Uterus (tissue), 4 donors: Measurements from ENCODE around the gene GADD45G. TPM values are rescaled to one million over a fixed set of nuclear protein-coding genes. Genes with fewer than 3 reads are reported as not detected.
A peak's percentile ranks its signal among the peaks of the same experiment; 100 is the strongest.

ENCODE experiments used
- DNase-seq, 2 donors: peaks; one replicate each; pipeline ENCODE4 v3.0.0-alpha.2; 2019 to 2020
- H3K27ac ChIP-seq, 2 donors: fragments of 200-600 bp; sonication (generic); 1 replicate in 1 of 2; 2 replicates in 1 of 2; pipeline ENCODE4 v1.5.1; 2016 to 2018
- H3K27me3 ChIP-seq, 2 donors: fragments of 200-600 bp; sonication (generic); one replicate each; pipeline ENCODE4 v1.5.1; 2018 to 2019; ENCODE audit warnings: control low read depth in 1 of 2
- H3K36me3 ChIP-seq, 2 donors: fragments of 200-600 bp; sonication (generic); one replicate each; pipeline ENCODE4 v1.5.1; 2019; ENCODE audit warnings: control low read depth in 1 of 2
- H3K4me1 ChIP-seq, 2 donors: fragments of 200-600 bp; sonication (generic); one replicate each; pipeline ENCODE4 v1.5.1; 2018 to 2019; ENCODE audit warnings: control low read depth in 1 of 2
- H3K4me3 ChIP-seq, 2 donors: fragments of 200-600 bp; sonication (generic); 1 replicate in 1 of 2; 2 replicates in 1 of 2; pipeline ENCODE4 v1.5.1; 2018 to 2019; ENCODE audit warnings: mild to moderate bottlenecking in 1 of 2
- H3K9me3 ChIP-seq, 2 donors: fragments of 200-600 bp; sonication (generic); one replicate each; pipeline ENCODE4 v1.5.1; 2019; ENCODE audit warnings: control low read depth in 1 of 2
- POLR2A ChIP-seq, 2 donors: fragments of 450-650 bp; IDR thresholded peaks; one replicate each; pipeline ENCODE4 v1.6.1; 2016; ENCODE audit warnings: antibody characterized with exemption in 2 of 2, mild to moderate bottlenecking in 1 of 2, moderate library complexity in 1 of 2
- intact Hi-C: fragments of 100-400 bp; cut with DNase I; formaldehyde crosslinking; loops from one replicate; pipeline ENCODE4 v1.15.1; 2023; ENCODE audit warnings: low total_unique reads
- total RNA-seq, 4 donors: library from RNA; depleted of rRNA in 3 of 4; stranded (reverse); fragments of >200 nt in 3 of 4; gene quantifications; one replicate each; pipeline versions ENCODE4 v1.1.0 to v1.2.4, GENCODE V29; 2014 to 2023
- TF ChIP-seq, protein P1 (sequence below), 4 experiments: fragments of 200-600 bp in 2 of 4; fragments of 450-650 bp in 2 of 4; sonication (generic) in 2 of 4; IDR thresholded peaks; one replicate each; pipeline ENCODE4 v1.5.1; 2016 to 2019; ENCODE audit warnings: antibody characterized with exemption in 4 of 4, mild to moderate bottlenecking in 2 of 4, moderate library complexity in 1 of 4
- donor health status: DM: yes; HTN: yes; CAD: no.

GADD45G gene
- total RNA-seq, 4 donors from 2014 or later = 0.88 to 91.2 (median 15.3) TPM

- H3K27me3 ChIP-seq = no peaks in the 10 kb centered on the region
- TF ChIP-seq, protein P1, sequence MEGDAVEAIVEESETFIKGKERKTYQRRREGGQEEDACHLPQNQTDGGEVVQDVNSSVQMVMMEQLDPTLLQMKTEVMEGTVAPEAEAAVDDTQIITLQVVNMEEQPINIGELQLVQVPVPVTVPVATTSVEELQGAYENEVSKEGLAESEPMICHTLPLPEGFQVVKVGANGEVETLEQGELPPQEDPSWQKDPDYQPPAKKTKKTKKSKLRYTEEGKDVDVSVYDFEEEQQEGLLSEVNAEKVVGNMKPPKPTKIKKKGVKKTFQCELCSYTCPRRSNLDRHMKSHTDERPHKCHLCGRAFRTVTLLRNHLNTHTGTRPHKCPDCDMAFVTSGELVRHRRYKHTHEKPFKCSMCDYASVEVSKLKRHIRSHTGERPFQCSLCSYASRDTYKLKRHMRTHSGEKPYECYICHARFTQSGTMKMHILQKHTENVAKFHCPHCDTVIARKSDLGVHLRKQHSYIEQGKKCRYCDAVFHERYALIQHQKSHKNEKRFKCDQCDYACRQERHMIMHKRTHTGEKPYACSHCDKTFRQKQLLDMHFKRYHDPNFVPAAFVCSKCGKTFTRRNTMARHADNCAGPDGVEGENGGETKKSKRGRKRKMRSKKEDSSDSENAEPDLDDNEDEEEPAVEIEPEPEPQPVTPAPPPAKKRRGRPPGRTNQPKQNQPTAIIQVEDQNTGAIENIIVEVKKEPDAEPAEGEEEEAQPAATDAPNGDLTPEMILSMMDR (IDR thresholded peaks at IDR 0.05) = peak; percentile 72 to 89 (median 84)
- no peak for TF ChIP-seq POLR2A (IDR thresholded peaks at IDR 0.05)
- DNase-seq = peak; percentile 59 to 61
- H3K9me3 ChIP-seq = no peaks in the 10 kb centered on the region
- no peak overlapping the region for H3K27ac ChIP-seq
- no peaks in the 10 kb centered on the region for H3K4me1 ChIP-seq
- no peak overlapping the region for H3K4me3 ChIP-seq
- no peaks in the 10 kb centered on the region for H3K36me3 ChIP-seq
- intact Hi-C loops = no loop called here
Observed at GRCh38 chr9:89597711-89598362, 7.0 kb upstream of the GADD45G start.

- DNase-seq = no peak
- intact Hi-C loops = no loop called here
- Histone ChIP-seq H3K27ac (no peak overlapping the region), H3K9me3 (no peaks in the 10 kb centered on the region), H3K4me3 (no peak overlapping the region), H3K4me1 (no peaks in the 10 kb centered on the region), H3K36me3 (no peaks in the 10 kb centered on the region), H3K27me3 (no peaks in the 10 kb centered on the region)
- TF ChIP-seq, protein P1 (IDR thresholded peaks at IDR 0.05) = no peak
- TF ChIP-seq POLR2A (IDR thresholded peaks at IDR 0.05) = no peak
Observed at GRCh38 chr9:89598363-89598713, 6.5 kb upstream of the GADD45G start.

DNA sequence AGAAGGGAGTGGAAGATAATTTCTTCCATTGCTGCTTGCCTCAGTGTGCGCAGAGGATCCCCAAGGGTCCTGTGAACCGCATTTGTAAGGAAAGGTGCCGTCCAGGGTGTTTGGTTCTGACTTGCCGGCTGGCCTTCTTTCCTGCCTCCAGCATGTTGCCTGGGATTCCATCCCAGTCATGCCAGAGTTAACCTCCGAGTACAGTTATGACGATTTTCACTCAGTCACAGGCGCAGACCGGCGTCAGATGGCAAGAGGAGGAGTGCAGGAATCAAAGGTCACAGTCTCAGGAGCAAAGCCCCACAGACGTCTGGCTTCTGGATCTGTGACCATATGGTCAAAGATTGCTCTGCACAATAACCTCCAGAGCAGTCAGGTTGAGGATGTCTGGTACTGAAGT, 5.9 kb upstream of the GADD45G start:
- peak in 1 of 2 donors; percentile 10 for DNase-seq
- intact Hi-C loops = no loop called here
- Histone ChIP-seq H3K4me3 (no peak overlapping the region), H3K9me3 (no peaks in the 10 kb centered on the region), H3K27ac (no peak overlapping the region), H3K36me3 (no peaks in the 10 kb centered on the region), H3K27me3 (no peaks in the 10 kb centered on the region), H3K4me1 (no peaks in the 10 kb centered on the region)
- TF ChIP-seq, protein P1 (IDR thresholded peaks at IDR 0.05) = no peak
- no peak for TF ChIP-seq POLR2A (IDR thresholded peaks at IDR 0.05)

DNA sequence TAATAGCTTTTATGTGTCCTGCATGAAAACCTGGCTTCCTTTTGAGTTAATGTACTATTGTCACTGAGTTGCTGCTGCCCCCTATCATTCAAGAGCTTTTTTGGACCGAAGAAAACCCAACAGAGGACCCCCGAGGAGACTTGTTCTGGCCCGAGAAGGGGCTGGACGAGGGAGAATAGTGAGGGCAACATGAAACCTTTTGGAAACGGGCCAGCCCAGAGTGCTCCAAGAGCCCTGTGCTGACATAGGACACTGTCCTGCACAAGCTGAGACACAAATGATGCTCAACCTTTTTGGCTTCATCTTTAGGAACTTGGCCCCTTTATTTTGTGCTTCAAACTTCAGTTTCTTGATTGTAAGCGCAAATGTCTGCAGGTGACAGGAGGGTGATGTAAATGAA, 4.0 kb upstream of the GADD45G start:
- H3K27ac ChIP-seq = no peak overlapping the region
- no peak overlapping the region for H3K4me3 ChIP-seq
- no peak for DNase-seq
- no peaks in the 10 kb centered on the region for H3K27me3 ChIP-seq
- intact Hi-C loops = loop anchor here (10.0 kb wide), 1 partner anchor 54 kb away; no protein-coding TSS in a partner anchor
- no peak for TF ChIP-seq POLR2A (IDR thresholded peaks at IDR 0.05)
- TF ChIP-seq, protein P1 (IDR thresholded peaks at IDR 0.05) = no peak
- no peaks in the 10 kb centered on the region for H3K36me3 ChIP-seq
- H3K4me1 ChIP-seq = no peaks in the 10 kb centered on the region
- no peaks in the 10 kb centered on the region for H3K9me3 ChIP-seq

- Histone ChIP-seq H3K4me3 (no peak overlapping the region), H3K27me3 (no peaks in the 10 kb centered on the region), H3K9me3 (no peaks in the 10 kb centered on the region), H3K27ac (no peak overlapping the region), H3K36me3 (no peaks in the 10 kb centered on the region), H3K4me1 (no peaks in the 10 kb centered on the region)
- intact Hi-C loops = loop anchor here (10.0 kb wide), 1 partner anchor 53 kb away; no protein-coding TSS in a partner anchor
- no peak for DNase-seq
- TF ChIP-seq, protein P1 (IDR thresholded peaks at IDR 0.05) = no peak
- no peak for TF ChIP-seq POLR2A (IDR thresholded peaks at IDR 0.05)
Observed at GRCh38 chr9:89601306-89601705, 3.5 kb upstream of the GADD45G start.
